PFSK-1 (cell line): ENCODE data around the gene MYO1E.

ENCODE experiments used
- FOXP2 ChIP-seq: optimal IDR thresholded peaks from 2 replicates; pipeline ENCODE3; 2011; ENCODE audit warnings: borderline replicate concordance, control low read depth, inconsistent platforms; ENCODE audit not compliant: insufficient read depth; ENCODE audit errors: extremely low read length, extremely low read depth
- POLR2AphosphoS5 ChIP-seq: IDR thresholded peaks from 2 replicates; pipeline ENCODE4 v1.6.1; 2012; ENCODE audit warnings: low read depth, mild to moderate bottlenecking, control low read depth, low read length, moderate library complexity
- REST ChIP-seq, 2 experiments: IDR thresholded peaks; 2 replicates each; pipeline versions ENCODE4 v1.6.1 to v1.8.0; 2011 to 2012; ENCODE audit warnings: low read depth in 2 of 2, low read length in 2 of 2, control low read depth in 1 of 2, inconsistent platforms in 1 of 2, mild to moderate bottlenecking in 1 of 2, moderate library complexity in 1 of 2; ENCODE audit not compliant: insufficient read depth in 1 of 2
- SIN3A ChIP-seq: IDR thresholded peaks from 2 replicates; pipeline ENCODE4 v1.6.1; 2012; ENCODE audit warnings: mild to moderate bottlenecking, low read length, moderate library complexity, borderline replicate concordance; ENCODE audit not compliant: insufficient read depth
- TAF1 ChIP-seq: IDR thresholded peaks from 2 replicates; pipeline ENCODE4 v1.6.1; 2012; ENCODE audit warnings: low read length, control low read depth, borderline replicate concordance; ENCODE audit not compliant: insufficient read depth

The MYO1E gene

GRCh38 chr15:59366333-59367021, 6.2 kb downstream of the MYO1E start:
- TF ChIP-seq TAF1 (no peak), FOXP2 (no peak), SIN3A (no peak), REST (IDR thresholded peaks at IDR 0.05; ENCODE audit: insufficient read depth in 1 of 2, low read depth in 2 of 2, low read length in 2 of 2) (no peak), POLR2AphosphoS5 (no peak)

GRCh38 chr15:59364248-59364647, 8.4 kb downstream of the MYO1E start:
- TF ChIP-seq REST (IDR thresholded peaks at IDR 0.05; ENCODE audit: insufficient read depth in 1 of 2, low read depth in 2 of 2, low read length in 2 of 2) (no peak), FOXP2 (no peak), TAF1 (no peak), POLR2AphosphoS5 (no peak)

GRCh38 chr15:59362331-59362730, 10.3 kb downstream of the MYO1E start:
- TF ChIP-seq TAF1 (no peak), FOXP2 (no peak), POLR2AphosphoS5 (no peak), SIN3A (no peak), REST (IDR thresholded peaks at IDR 0.05; ENCODE audit: insufficient read depth in 1 of 2, low read depth in 2 of 2, low read length in 2 of 2) (no peak)

- no peak for TF ChIP-seq REST (IDR thresholded peaks at IDR 0.05; ENCODE audit: insufficient read depth in 1 of 2, low read depth in 2 of 2, low read length in 2 of 2)
- no peak for TF ChIP-seq POLR2AphosphoS5
- TF ChIP-seq TAF1 = no peak
- TF ChIP-seq SIN3A = no peak
- TF ChIP-seq FOXP2 = no peak
These were observed 11.8 kb downstream of the MYO1E start for GRCh38 chr15:59360896-59361295.
